HG03066 (cell line): ENCODE measurements around the gene NPTX1.

Source experiments
- ATAC-seq: cut with Tn5 transposase; IDR thresholded peaks from one replicate; pipeline ENCODE4 v1.9.1; 2021; ENCODE audit warnings: low read depth; ENCODE audit not compliant: unreplicated experiment

The NPTX1 gene

GRCh38 chr17:80481284-80482057 is 5.1 kb upstream of the NPTX1 start:
- ATAC-seq = no peak

GRCh38 chr17:80480248-80480647 is 3.8 kb upstream of the NPTX1 start:
- ATAC-seq = no peak

- ATAC-seq = no peak
Observed at GRCh38 chr17:80479246-80479566, 2.8 kb upstream of the NPTX1 start.

GRCh38 chr17:80478487-80479245 is 2.3 kb upstream of the NPTX1 start:
- no peak for ATAC-seq

- no peak for ATAC-seq
Observed at GRCh38 chr17:80477647-80478478, 1.5 kb upstream of the NPTX1 start.

- no peak for ATAC-seq
Observed at GRCh38 chr17:80476877-80477646, 655 bp upstream of the NPTX1 start.

- ATAC-seq = no peak
Observed at GRCh38 chr17:80474961-80475909, 1.2 kb downstream of the NPTX1 start.

GRCh38 chr17:80474231-80474960 is 2.0 kb downstream of the NPTX1 start:
- no peak for ATAC-seq

- no peak for ATAC-seq
Observed at GRCh38 chr17:80473701-80474100, 2.7 kb downstream of the NPTX1 start.

- no peak for ATAC-seq
Observed at GRCh38 chr17:80472996-80473395, 3.4 kb downstream of the NPTX1 start.

- ATAC-seq = no peak
Observed at GRCh38 chr17:80471922-80472321, 4.5 kb downstream of the NPTX1 start.

GRCh38 chr17:80470603-80471002 is 5.8 kb downstream of the NPTX1 start:
- ATAC-seq = no peak

GRCh38 chr17:80469667-80470066 is 6.7 kb downstream of the NPTX1 start:
- no peak for ATAC-seq

GRCh38 chr17:80468781-80469493 is 7.5 kb downstream of the NPTX1 start:
- ATAC-seq = no peak

GRCh38 chr17:80468242-80468641 is 8.2 kb downstream of the NPTX1 start:
- no peak for ATAC-seq

- no peak for ATAC-seq
Observed at GRCh38 chr17:80466188-80466705, 10.2 kb downstream of the NPTX1 start.

- ATAC-seq = no peak
Observed at GRCh38 chr17:80465327-80465974, 11.0 kb downstream of the NPTX1 start.
